Common myeloid progenitor, CD34-positive (primary cell): ENCODE measurements around the gene IGF1R.
A peak's percentile ranks its signal among the peaks of the same experiment; 100 is the strongest.

Experiments used
- CTCF ChIA-PET: fragments of 350-600 bp; sonication (Branson Sonifier 250); formaldehyde crosslinking; loops from one replicate; lab custom pipeline; 2021; ENCODE audit warnings: antibody characterized with exemption; lab: Charles Lee
- POLR2A ChIA-PET: fragments of 350-600 bp; sonication (Branson Sonifier 250); formaldehyde crosslinking; loops from one replicate; lab custom pipeline; 2021; ENCODE audit warnings: antibody characterized with exemption; lab: Charles Lee
- DNase-seq, 3 donors: peaks; one replicate each; pipeline versions ENCODE4 v3.0.0 to v3.0.0-alpha.2; 2013
- H3K27ac ChIP-seq, 2 experiments: 1 replicate in 1 of 2; 2 replicates in 1 of 2; pipeline ENCODE4 v1.7.0; 2013; ENCODE audit warnings: inconsistent platforms in 2 of 2, low read length in 2 of 2, mild to moderate bottlenecking in 2 of 2, low read depth in 1 of 2, moderate library complexity in 1 of 2; ENCODE audit not compliant: severe bottlenecking in 2 of 2, insufficient read depth in 1 of 2, poor library complexity in 1 of 2
- H3K27me3 ChIP-seq, 5 experiments: replicated peaks in 2 of 5; 1 replicate in 3 of 5; 2 replicates in 2 of 5; pipeline versions ENCODE4 v1.6.1 to v1.7.0; 2013; ENCODE audit warnings: low read length in 4 of 5, mild to moderate bottlenecking in 2 of 5, moderate library complexity in 2 of 5, inconsistent platforms in 1 of 5; ENCODE audit not compliant: insufficient read depth in 5 of 5, control insufficient read depth in 4 of 5
- H3K36me3 ChIP-seq, 4 experiments: 1 replicate in 2 of 4; 2 replicates in 2 of 4; pipeline versions ENCODE4 v1.6.1 to v1.7.0; 2013; ENCODE audit warnings: low read length in 3 of 4, control low read depth in 1 of 4, mild to moderate bottlenecking in 1 of 4; ENCODE audit not compliant: control insufficient read depth in 4 of 4, insufficient read depth in 4 of 4
- H3K4me1 ChIP-seq, 4 experiments: 1 replicate in 3 of 4; 2 replicates in 1 of 4; pipeline versions ENCODE4 v1.6.1 to v1.7.1; 2013; ENCODE audit warnings: low read length in 3 of 4, mild to moderate bottlenecking in 3 of 4, control low read depth in 1 of 4, inconsistent platforms in 1 of 4, moderate library complexity in 1 of 4; ENCODE audit not compliant: control insufficient read depth in 4 of 4, insufficient read depth in 4 of 4; ENCODE audit errors: control extremely low read depth in 1 of 4
- H3K4me3 ChIP-seq, 7 experiments: 1 replicate in 4 of 7; 2 replicates in 3 of 7; pipeline versions ENCODE4 v1.5.1 to v1.7.0; 2013; ENCODE audit warnings: mild to moderate bottlenecking in 7 of 7, low read length in 6 of 7, moderate library complexity in 6 of 7, inconsistent platforms in 2 of 7, low read depth in 2 of 7, control low read depth in 1 of 7; ENCODE audit not compliant: insufficient read depth in 4 of 7, control insufficient read depth in 1 of 7; ENCODE audit errors: extremely low read depth in 1 of 7
- H3K9me3 ChIP-seq, 5 experiments: 1 replicate in 4 of 5; 2 replicates in 1 of 5; pipeline versions ENCODE4 v1.6.1 to v1.7.1; 2013; ENCODE audit warnings: low read length in 4 of 5, mild to moderate bottlenecking in 2 of 5, inconsistent platforms in 1 of 5, low read depth in 1 of 5, moderate library complexity in 1 of 5; ENCODE audit not compliant: control insufficient read depth in 4 of 5, insufficient read depth in 2 of 5; ENCODE audit errors: control extremely low read depth in 1 of 5
- WGBS: methylation state at CpG from one replicate; pipeline ENCODE4 v1.1.5; 2013; ENCODE audit not compliant: insufficient coverage; 5-methylcytosine and 5-hydroxymethylcytosine counted together

The IGF1R gene

GRCh38 chr15:98878862-98879261, 230.5 kb downstream of the IGF1R start:
- no peaks in the 10 kb centered on the region for H3K36me3 ChIP-seq
- H3K4me3 ChIP-seq = no peak overlapping the region
- no peaks in the 10 kb centered on the region for H3K9me3 ChIP-seq
- 96% methylated on average over 8 of the region's 14 CpGs for WGBS
- no peak overlapping the region for H3K27ac ChIP-seq
- POLR2A ChIA-PET = no interaction called here
- H3K27me3 ChIP-seq = no peaks in the 10 kb centered on the region
- peaks cover 12 to 29% (median 17%) of the 10 kb centered on the region in 4 experiments for H3K4me1 ChIP-seq
- CTCF ChIA-PET = no interaction called here
- no peak for DNase-seq

DNA sequence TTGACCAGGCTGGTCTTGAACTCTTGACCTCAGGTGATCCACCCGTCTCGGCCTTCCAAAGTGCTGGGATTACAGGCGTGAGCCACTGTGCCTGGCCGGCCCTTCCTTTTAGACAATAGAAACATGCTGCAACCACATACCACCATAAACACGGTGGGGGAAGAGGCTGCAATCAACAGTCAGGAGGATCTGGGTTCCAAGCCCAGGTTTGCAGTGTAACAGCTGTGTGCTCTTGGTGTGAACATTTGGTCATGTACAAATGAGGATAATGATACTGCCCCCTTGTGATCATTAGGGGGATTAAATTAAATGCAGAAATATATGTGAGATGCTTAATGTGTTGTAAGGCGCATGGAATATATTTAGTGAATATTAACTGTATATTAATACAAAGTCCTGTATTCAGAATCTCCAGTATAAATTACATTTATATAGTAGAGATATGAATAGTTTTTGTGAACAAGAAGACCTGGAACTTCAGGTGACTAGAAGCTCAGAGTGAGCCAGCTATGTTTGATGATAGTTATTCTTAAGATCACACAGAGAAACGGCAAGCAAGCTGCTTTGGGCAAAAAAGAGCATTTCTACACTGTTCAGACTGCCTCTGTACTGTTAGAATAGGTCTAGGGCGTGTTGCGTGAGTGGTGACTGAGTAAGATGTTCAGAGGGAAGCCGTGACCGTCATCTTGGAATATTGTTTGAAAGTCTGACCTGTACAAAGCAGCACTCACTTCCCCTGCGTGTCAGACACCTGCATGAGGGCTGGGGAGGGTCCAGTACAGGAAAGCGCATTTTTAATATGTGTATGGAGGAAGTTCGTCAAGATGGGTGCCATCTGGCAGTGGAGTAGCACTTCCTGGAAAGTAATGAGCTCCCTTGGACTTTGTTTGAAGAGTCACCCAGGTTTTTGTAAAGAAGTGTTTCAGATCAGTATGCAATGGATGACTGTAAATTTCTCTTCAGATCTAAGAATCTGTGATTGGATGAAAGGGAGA, 233.5 kb downstream of the IGF1R start:
- H3K27ac ChIP-seq = no peak overlapping the region
- H3K27me3 ChIP-seq = no peaks in the 10 kb centered on the region
- WGBS = 63% methylated on average over 9 of the region's 14 CpGs
- CTCF ChIA-PET = interaction anchor here (0.8 to 5.1 kb wide), 25 partner anchors 9 to 439 kb away, joined by 3 to 17 read pairs (median 4); no protein-coding TSS in a partner anchor
- no peak overlapping the region for H3K4me3 ChIP-seq
- DNase-seq = peak; percentile 59 to 83 (median 79)
- peaks cover 6 to 11% (median 8%) of the 10 kb centered on the region in 4 experiments for H3K4me1 ChIP-seq
- POLR2A ChIA-PET = no interaction called here
- no peaks in the 10 kb centered on the region for H3K9me3 ChIP-seq
- no peaks in the 10 kb centered on the region for H3K36me3 ChIP-seq

DNA sequence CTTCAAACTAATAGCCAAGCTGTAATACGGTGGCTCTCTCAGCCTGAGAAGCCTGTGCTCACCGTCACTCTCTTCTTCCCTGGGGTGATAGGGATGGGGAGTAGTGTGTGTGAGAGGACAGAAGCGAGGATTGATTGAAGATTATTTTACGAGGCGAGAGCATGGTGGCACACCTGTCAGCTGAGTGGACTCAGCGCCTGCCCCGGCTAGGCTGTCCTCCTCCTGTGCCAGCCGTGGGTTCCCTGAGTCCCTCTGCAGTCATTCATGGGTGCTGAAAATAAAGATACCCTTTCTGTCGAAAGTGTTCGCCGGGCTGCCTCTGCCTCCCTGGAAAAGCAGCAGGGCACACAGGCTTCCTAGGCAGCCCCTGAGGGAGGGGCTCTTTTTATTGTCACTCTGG, 235.1 kb downstream of the IGF1R start:
- ChIA-PET POLR2A (no interaction called here), CTCF (interaction anchor here (0.9 to 5.1 kb wide), 7 partner anchors 10 to 364 kb away, joined by 3 to 17 read pairs (median 9); no protein-coding TSS in a partner anchor)
- H3K9me3 ChIP-seq = no peaks in the 10 kb centered on the region
- H3K27ac ChIP-seq = no peak overlapping the region
- H3K4me1 ChIP-seq = peaks cover 6 to 11% (median 8%) of the 10 kb centered on the region in 4 experiments
- WGBS = 95% methylated on average over 11 of the region's 11 CpGs
- no peaks in the 10 kb centered on the region for H3K27me3 ChIP-seq
- no peaks in the 10 kb centered on the region for H3K36me3 ChIP-seq
- DNase-seq = no peak
- H3K4me3 ChIP-seq = no peak overlapping the region

GRCh38 chr15:98884894-98885293, 236.6 kb downstream of the IGF1R start:
- ChIA-PET CTCF (interaction anchor here (0.7 to 5.1 kb wide), 7 partner anchors 12 to 106 kb away, joined by 3 to 16 read pairs (median 4); no protein-coding TSS in a partner anchor), POLR2A (no interaction called here)
- no peaks in the 10 kb centered on the region for H3K9me3 ChIP-seq
- H3K27ac ChIP-seq = no peak overlapping the region
- peaks cover 6 to 11% (median 8%) of the 10 kb centered on the region in 4 experiments for H3K4me1 ChIP-seq
- 95% methylated on average over 3 of the region's 3 CpGs for WGBS
- no peaks in the 10 kb centered on the region for H3K36me3 ChIP-seq
- H3K27me3 ChIP-seq = no peaks in the 10 kb centered on the region
- DNase-seq = no peak
- H3K4me3 ChIP-seq = no peak overlapping the region

- 100% methylated on average over 8 of the region's 8 CpGs for WGBS
- DNase-seq = no peak
- Histone ChIP-seq H3K27ac (no peak overlapping the region), H3K36me3 (peaks cover 0 to 5% (median 3%) of the 10 kb centered on the region in 4 experiments), H3K4me1 (no peaks in the 10 kb centered on the region), H3K27me3 (no peaks in the 10 kb centered on the region), H3K4me3 (no peak overlapping the region), H3K9me3 (no peaks in the 10 kb centered on the region)
- ChIA-PET CTCF (no interaction called here), POLR2A (interaction anchor here (0.5 kb wide), 1 partner anchor 348 kb away, joined by 3 read pairs; no protein-coding TSS in a partner anchor)
Measured at GRCh38 chr15:98887976-98888375, 239.6 kb downstream of the IGF1R start.

DNA sequence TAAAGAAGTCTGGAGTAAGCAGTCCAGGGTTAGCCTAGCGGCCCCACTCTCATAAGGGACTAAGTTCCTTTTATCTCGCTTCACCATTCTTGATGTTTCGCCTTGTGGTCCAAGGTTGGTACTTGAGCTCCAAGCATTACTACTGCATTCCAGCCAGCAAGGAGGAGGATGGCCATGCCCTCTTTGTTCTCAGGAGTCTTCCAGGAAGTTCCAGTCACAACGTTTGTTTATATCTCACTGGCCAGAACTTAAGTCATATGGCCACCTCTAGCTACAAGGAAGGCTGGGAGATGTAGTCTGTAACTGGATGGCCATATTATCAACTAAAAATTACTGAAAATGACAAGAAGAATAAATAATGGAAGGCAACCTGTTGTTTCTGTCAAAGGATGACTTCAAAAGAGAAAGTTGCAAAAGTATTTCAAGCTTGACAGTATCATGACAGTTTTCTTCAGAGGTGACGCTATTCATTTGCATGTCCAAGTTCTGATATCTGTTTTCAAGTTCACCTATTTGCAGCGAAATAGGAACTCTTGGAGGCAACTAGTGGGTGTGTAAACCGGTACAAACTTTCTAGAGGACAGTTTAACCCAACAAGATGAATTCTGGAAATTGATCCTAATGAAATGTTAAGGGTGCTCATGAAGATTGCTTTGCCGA, 240.6 kb downstream of the IGF1R start:
- CTCF ChIA-PET = interaction anchor here (0.9 kb wide), 1 partner anchor 16 kb away, joined by 3 read pairs; no protein-coding TSS in a partner anchor
- H3K9me3 ChIP-seq = no peaks in the 10 kb centered on the region
- H3K4me1 ChIP-seq = no peaks in the 10 kb centered on the region
- H3K27me3 ChIP-seq = no peaks in the 10 kb centered on the region
- no peak overlapping the region for H3K27ac ChIP-seq
- H3K4me3 ChIP-seq = no peak overlapping the region
- DNase-seq = no peak
- WGBS = 94% methylated on average over 6 of the region's 8 CpGs
- POLR2A ChIA-PET = no interaction called here
- peaks cover 2 to 9% (median 6%) of the 10 kb centered on the region in 4 experiments for H3K36me3 ChIP-seq
